Gastrocnemius medialis (tissue), 4 donors: ENCODE data around the gene WFDC12. TPM values are rescaled to one million over a fixed set of nuclear protein-coding genes. Genes with fewer than 3 reads are reported as not detected.
A peak's percentile ranks its signal among the peaks of the same experiment; 100 is the strongest.

ENCODE experiments used
- ATAC-seq, 2 donors: fragments of 150-250 bp; one replicate each; pipeline ENCODE4 v1.9.1; 2016
- DNase-seq, 2 donors: peaks; one replicate each; pipeline ENCODE4 v3.0.0-alpha.2; 2019
- H3K27ac ChIP-seq, 4 donors: fragments of 200-600 bp; sonication (generic); 1 replicate in 1 of 4; 2 replicates in 3 of 4; pipeline ENCODE4 v1.5.1; 2016 to 2018; ENCODE audit warnings: mild to moderate bottlenecking in 2 of 4, moderate library complexity in 1 of 4
- H3K27me3 ChIP-seq, 3 donors: fragments of 200-600 bp; sonication (generic) in 2 of 3; 1 replicate in 1 of 3; 2 replicates in 2 of 3; pipeline versions ENCODE4 v1.5.1 to v1.6.0; 2016 to 2019; ENCODE audit warnings: mild to moderate bottlenecking in 1 of 3, moderate library complexity in 1 of 3
- H3K36me3 ChIP-seq, 2 donors: fragments of 200-600 bp; sonication (generic) in 1 of 2; one replicate each; pipeline ENCODE4 v1.5.1; 2017 to 2018
- H3K4me1 ChIP-seq, 2 donors: fragments of 200-600 bp; sonication (generic) in 1 of 2; one replicate each; pipeline ENCODE4 v1.5.1; 2016 to 2017; ENCODE audit warnings: mild to moderate bottlenecking in 2 of 2
- H3K4me3 ChIP-seq, 4 donors: fragments of 200-600 bp; sonication (generic) in 3 of 4; 1 replicate in 1 of 4; 2 replicates in 3 of 4; pipeline ENCODE4 v1.5.1; 2016 to 2019; ENCODE audit warnings: mild to moderate bottlenecking in 2 of 4
- H3K9me3 ChIP-seq, 3 donors: fragments of 200-600 bp; sonication (generic) in 2 of 3; 1 replicate in 1 of 3; 2 replicates in 2 of 3; pipeline ENCODE4 v1.5.1; 2016 to 2019
- POLR2A ChIP-seq, 2 donors: fragments of 450-650 bp; IDR thresholded peaks; one replicate each; pipeline ENCODE4 v1.6.1; 2017; ENCODE audit warnings: antibody characterized with exemption in 2 of 2, mild to moderate bottlenecking in 2 of 2, moderate library complexity in 2 of 2
- in situ Hi-C, 4 donors: fragments of 200-750 bp; cut with MboI; loops; one replicate each; pipeline versions ENCODE4 v1.15.0 to v1.8.0; 2017; ENCODE audit warnings: low sequenced_read_pairs in 4 of 4
- intact Hi-C: fragments of 100-400 bp; cut with DNase I; formaldehyde crosslinking; loops from one replicate; pipeline ENCODE4 v1.15.1; 2023; ENCODE audit warnings: low total_unique reads
- total RNA-seq, 4 donors: library from RNA; depleted of rRNA; stranded (reverse); fragments of >200 nt; gene quantifications; one replicate each; pipeline versions ENCODE4 v1.1.0 to v1.2.3, GENCODE V29; 2016
- TF ChIP-seq, protein P1 (sequence below), 5 experiments: fragments of 450-650 bp in 3 of 5; fragments of 200-600 bp in 2 of 5; sonication (generic) in 2 of 5; IDR thresholded peaks in 4 of 5; conservative IDR thresholded peaks in 1 of 5; 1 replicate in 4 of 5; 2 replicates in 1 of 5; pipeline ENCODE4 v1.5.1; 2016 to 2019; ENCODE audit warnings: antibody characterized with exemption in 5 of 5, mild to moderate bottlenecking in 3 of 5, moderate library complexity in 3 of 5

WFDC12 gene
- total RNA-seq, 4 donors from 2014 or later = not detected

DNA sequence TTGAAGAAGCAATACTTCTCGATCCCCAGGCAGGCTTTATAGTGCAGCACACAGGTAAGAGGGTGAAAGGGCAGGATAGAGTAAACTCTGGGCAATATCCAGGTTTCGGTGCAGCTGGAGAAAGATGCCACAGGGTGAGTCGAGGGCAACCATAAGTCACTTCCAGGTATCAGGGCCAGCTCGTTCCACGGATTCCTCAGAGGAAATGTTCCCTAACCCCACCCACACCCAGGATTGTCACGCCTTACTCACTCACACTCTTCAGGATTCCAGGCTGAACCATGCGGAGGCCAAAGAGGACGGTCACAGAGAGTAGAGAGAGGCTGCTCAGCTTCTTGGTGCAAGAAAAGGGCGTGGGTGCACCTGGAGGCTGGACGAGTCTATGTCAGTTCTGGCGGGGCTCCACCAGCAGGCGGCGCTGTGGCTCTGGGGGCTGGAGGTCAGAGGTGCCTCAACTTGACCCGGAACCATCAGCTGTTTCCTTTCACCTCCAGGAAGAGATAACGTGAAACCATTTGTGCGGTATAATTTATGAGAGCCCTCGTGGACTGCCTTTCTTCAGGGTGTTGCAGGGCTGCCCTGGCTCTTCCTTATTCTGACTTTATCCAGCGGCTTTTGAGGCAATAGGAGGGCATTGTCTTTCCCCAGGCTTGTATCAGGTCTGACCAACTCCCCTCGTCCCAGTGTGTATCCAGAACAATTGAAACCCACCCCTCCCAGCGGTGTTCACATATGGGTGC, 14.5 kb upstream of the WFDC12 start:
- in situ Hi-C loops (loop anchor here in 2 of 4 donors (25.0 kb wide), 1 partner anchor 149 kb away; no protein-coding TSS in a partner anchor), intact Hi-C loops (loop anchor here (2.0 kb wide), 1 partner anchor 152 kb away; no protein-coding TSS in a partner anchor)
- no peak for TF ChIP-seq POLR2A (IDR thresholded peaks at IDR 0.05)
- TF ChIP-seq, protein P1, sequence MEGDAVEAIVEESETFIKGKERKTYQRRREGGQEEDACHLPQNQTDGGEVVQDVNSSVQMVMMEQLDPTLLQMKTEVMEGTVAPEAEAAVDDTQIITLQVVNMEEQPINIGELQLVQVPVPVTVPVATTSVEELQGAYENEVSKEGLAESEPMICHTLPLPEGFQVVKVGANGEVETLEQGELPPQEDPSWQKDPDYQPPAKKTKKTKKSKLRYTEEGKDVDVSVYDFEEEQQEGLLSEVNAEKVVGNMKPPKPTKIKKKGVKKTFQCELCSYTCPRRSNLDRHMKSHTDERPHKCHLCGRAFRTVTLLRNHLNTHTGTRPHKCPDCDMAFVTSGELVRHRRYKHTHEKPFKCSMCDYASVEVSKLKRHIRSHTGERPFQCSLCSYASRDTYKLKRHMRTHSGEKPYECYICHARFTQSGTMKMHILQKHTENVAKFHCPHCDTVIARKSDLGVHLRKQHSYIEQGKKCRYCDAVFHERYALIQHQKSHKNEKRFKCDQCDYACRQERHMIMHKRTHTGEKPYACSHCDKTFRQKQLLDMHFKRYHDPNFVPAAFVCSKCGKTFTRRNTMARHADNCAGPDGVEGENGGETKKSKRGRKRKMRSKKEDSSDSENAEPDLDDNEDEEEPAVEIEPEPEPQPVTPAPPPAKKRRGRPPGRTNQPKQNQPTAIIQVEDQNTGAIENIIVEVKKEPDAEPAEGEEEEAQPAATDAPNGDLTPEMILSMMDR (IDR thresholded peaks at IDR 0.05 in 4 of 5, conservative IDR thresholded peaks at IDR 0.05 in 1 of 5) = peak in 4 of 5 experiments; percentile 11 to 50 (median 34)
- no peaks in the 10 kb centered on the region for H3K27me3 ChIP-seq
- DNase-seq = no peak
- no peak for ATAC-seq
- H3K9me3 ChIP-seq = no peaks in the 10 kb centered on the region
- no peaks in the 10 kb centered on the region for H3K4me1 ChIP-seq
- no peaks in the 10 kb centered on the region for H3K36me3 ChIP-seq
- no peak overlapping the region for H3K4me3 ChIP-seq
- H3K27ac ChIP-seq = no peak overlapping the region

DNA sequence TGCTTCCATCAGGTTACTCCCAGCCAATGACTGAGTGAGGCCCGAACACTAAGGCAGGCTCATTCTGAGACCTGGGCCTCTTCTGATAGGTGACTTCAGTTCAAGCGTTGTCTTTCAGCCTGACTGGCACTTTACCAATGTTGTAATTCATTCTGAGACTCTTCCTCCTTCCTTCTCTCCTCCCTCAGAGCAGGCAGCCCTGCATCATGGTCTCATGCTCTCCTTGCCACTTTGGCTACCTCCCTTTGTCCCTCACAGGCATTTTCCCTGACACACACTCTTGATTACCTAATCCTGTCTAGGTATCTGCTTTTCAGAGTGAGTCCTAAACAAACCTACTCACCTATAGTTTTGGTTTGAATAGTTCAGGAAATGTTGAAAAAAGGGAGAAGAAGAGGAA, 12.6 kb upstream of the WFDC12 start:
- H3K4me1 ChIP-seq = no peaks in the 10 kb centered on the region
- H3K4me3 ChIP-seq = no peak overlapping the region
- no peaks in the 10 kb centered on the region for H3K9me3 ChIP-seq
- no peak for TF ChIP-seq POLR2A (IDR thresholded peaks at IDR 0.05)
- TF ChIP-seq, protein P1 (IDR thresholded peaks at IDR 0.05 in 4 of 5, conservative IDR thresholded peaks at IDR 0.05 in 1 of 5) = no peak
- no peak overlapping the region for H3K27ac ChIP-seq
- DNase-seq = no peak
- H3K27me3 ChIP-seq = no peaks in the 10 kb centered on the region
- intact Hi-C loops (no loop called here), in situ Hi-C loops (loop anchor here in 2 of 4 donors (25.0 kb wide), 1 partner anchor 150 kb away; no protein-coding TSS in a partner anchor)
- ATAC-seq = no peak
- no peaks in the 10 kb centered on the region for H3K36me3 ChIP-seq

DNA sequence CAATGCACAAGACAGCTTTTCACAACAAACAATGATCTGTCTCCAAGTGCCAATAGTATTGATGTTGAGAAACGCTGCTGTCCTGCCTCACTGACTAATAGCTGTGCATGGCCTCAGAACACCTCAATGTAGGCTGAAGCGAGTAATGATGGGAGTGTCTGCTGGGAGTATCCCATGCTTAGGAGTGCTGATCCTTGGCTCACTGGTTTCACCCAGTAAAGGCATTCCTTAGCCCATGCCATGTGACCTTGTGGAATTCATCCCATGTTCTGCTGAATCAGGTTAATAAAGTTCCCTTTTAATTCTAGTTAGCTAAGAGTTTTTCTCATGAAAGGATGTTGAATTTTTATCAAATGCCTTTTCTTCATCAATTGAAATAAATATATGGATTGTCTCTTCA, 3.8 kb upstream of the WFDC12 start:
- Histone ChIP-seq H3K4me1 (no peaks in the 10 kb centered on the region), H3K4me3 (no peak overlapping the region), H3K9me3 (no peaks in the 10 kb centered on the region), H3K27me3 (peaks cover 0 to 3% (median 3%) of the 10 kb centered on the region in 3 donors), H3K27ac (no peak overlapping the region), H3K36me3 (no peaks in the 10 kb centered on the region)
- TF ChIP-seq POLR2A (IDR thresholded peaks at IDR 0.05) = no peak
- TF ChIP-seq, protein P1 (IDR thresholded peaks at IDR 0.05 in 4 of 5, conservative IDR thresholded peaks at IDR 0.05 in 1 of 5) = no peak
- DNase-seq (no peak), ATAC-seq (no peak)
- intact Hi-C loops = no loop called here
- in situ Hi-C loops = loop anchor here in 2 of 4 donors (25.0 kb wide), 1 partner anchor 159 kb away; no protein-coding TSS in a partner anchor

DNA sequence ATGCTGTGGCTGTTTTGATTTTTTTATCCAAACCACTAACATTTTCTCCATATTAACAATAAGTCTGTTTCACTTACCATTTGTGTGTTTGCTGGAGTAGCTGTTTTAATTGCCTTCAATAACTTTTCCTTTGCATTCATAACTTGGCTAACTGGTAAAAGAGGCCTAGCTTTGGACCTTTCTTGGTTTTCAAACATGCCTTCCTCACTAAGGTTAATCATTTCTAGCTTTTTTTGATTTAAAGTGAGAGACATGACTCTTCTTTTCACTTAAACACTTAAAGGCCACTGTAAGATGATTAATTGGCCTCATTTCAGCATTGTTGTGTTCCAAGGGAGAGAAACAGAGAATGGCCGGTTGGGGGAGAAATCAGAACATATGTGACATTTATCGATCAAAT, 2.9 kb downstream of the WFDC12 start:
- H3K36me3 ChIP-seq = no peaks in the 10 kb centered on the region
- H3K4me3 ChIP-seq = no peak overlapping the region
- in situ Hi-C loops = no loop called here
- intact Hi-C loops = no loop called here
- no peaks in the 10 kb centered on the region for H3K4me1 ChIP-seq
- no peaks in the 10 kb centered on the region for H3K9me3 ChIP-seq
- ATAC-seq = no peak
- no peak overlapping the region for H3K27ac ChIP-seq
- DNase-seq = no peak
- TF ChIP-seq, protein P1 (IDR thresholded peaks at IDR 0.05 in 4 of 5, conservative IDR thresholded peaks at IDR 0.05 in 1 of 5) = no peak
- no peak for TF ChIP-seq POLR2A (IDR thresholded peaks at IDR 0.05)
- H3K27me3 ChIP-seq = peaks cover 0 to 8% (median 3%) of the 10 kb centered on the region in 3 donors
